Measurements from ENCODE around the gene ASIC2. TPM values are rescaled to one million over a fixed set of nuclear protein-coding genes. Genes with fewer than 3 reads are reported as not detected.

The ASIC2 gene
- total RNA-seq, 2 experiments from 2014 or later: not detected

DNA sequence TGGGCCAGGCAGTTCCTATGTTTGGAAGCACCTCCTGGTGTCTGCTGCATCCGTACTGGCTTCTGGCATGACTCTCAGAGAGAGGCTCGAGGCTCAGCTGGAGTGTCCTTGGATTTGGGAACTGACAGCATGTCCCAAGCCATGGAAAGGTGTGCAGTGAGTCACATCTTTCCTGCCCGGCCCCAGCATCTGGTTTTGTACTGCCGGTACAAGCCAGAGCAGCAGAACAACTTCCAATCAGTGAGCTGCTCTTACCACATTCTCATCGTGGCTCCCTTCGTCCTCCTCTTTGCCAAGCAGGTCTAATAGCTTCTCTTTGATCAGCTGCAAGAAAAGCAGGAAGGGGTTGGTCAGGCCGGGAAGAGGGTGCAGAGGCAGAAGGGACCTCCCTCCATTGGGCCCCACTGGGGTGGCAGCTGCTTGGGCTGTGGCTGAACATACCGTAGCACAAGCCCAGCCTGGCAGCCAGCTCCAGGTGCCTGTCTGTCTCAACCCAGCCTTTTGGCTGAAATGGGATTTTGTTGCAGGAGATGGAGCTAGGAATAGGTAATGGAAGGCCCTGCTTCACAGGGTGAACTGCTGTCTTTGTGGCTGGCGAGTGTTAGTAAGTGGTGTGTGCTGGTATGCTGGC lies 277.3 kb downstream of the ASIC2 start:
- DNase-seq (no peak), ATAC-seq (no peak)
- no peak overlapping the region for H3K27ac Mint-ChIP-seq
- H3K9me3 Mint-ChIP-seq: no peaks in the 10 kb centered on the region
- no peaks in the 10 kb centered on the region for H3K4me1 Mint-ChIP-seq (ENCODE audit: low read depth)
- no peak for TF ChIP-seq CTCF (IDR thresholded peaks at IDR 0.05)
- ChIA-PET CTCF (no interaction called here), POLR2A (no interaction called here)
- peaks cover 7% of the 10 kb centered on the region for H3K27me3 Mint-ChIP-seq
- no peaks in the 10 kb centered on the region for H3K36me3 Mint-ChIP-seq (ENCODE audit: low read depth)
- intact Hi-C loops (cut with micrococcal nuclease): no loop called here
- H3K4me3 Mint-ChIP-seq: no peak overlapping the region

GRCh38 chr17:33014751-33015150 lies 278.3 kb downstream of the ASIC2 start:
- ATAC-seq: no peak
- H3K4me1 Mint-ChIP-seq (ENCODE audit: low read depth): no peaks in the 10 kb centered on the region
- H3K36me3 Mint-ChIP-seq (ENCODE audit: low read depth): no peaks in the 10 kb centered on the region
- intact Hi-C loops (cut with micrococcal nuclease): no loop called here
- DNase-seq: no peak
- no peak overlapping the region for H3K4me3 Mint-ChIP-seq
- no peaks in the 10 kb centered on the region for H3K9me3 Mint-ChIP-seq
- CTCF ChIA-PET: no interaction called here
- peaks cover 7% of the 10 kb centered on the region for H3K27me3 Mint-ChIP-seq
- TF ChIP-seq CTCF (IDR thresholded peaks at IDR 0.05): no peak
- H3K27ac Mint-ChIP-seq: no peak overlapping the region
- POLR2A ChIA-PET: no interaction called here

- no peaks in the 10 kb centered on the region for H3K9me3 Mint-ChIP-seq
- TF ChIP-seq CTCF (IDR thresholded peaks at IDR 0.05): no peak
- CTCF ChIA-PET: no interaction called here
Measured at GRCh38 chr17:33013596-33014375, 279.3 kb downstream of the ASIC2 start.

GRCh38 chr17:33012522-33013033 lies 280.5 kb downstream of the ASIC2 start:
- CTCF ChIA-PET: interaction anchor here (5.0 kb wide), 1 partner anchor 14 kb away, joined by 29 read pairs; no protein-coding TSS in a partner anchor
- no peaks in the 10 kb centered on the region for H3K27me3 Mint-ChIP-seq
- no peak overlapping the region for H3K27ac Mint-ChIP-seq
- H3K36me3 Mint-ChIP-seq (ENCODE audit: low read depth): no peaks in the 10 kb centered on the region
- TF ChIP-seq CTCF (IDR thresholded peaks at IDR 0.05): no peak
- no peak for ATAC-seq
- POLR2A ChIA-PET: no interaction called here
- intact Hi-C loops (cut with micrococcal nuclease): no loop called here
- no peaks in the 10 kb centered on the region for H3K9me3 Mint-ChIP-seq
- no peak for DNase-seq
- no peaks in the 10 kb centered on the region for H3K4me1 Mint-ChIP-seq (ENCODE audit: low read depth)
- no peak overlapping the region for H3K4me3 Mint-ChIP-seq

More at GRCh38 chr17:33013596-33014375, 279.3 kb downstream of the ASIC2 start:
- no peaks in the 10 kb centered on the region for H3K36me3 Mint-ChIP-seq (ENCODE audit: low read depth)
- intact Hi-C loops (cut with micrococcal nuclease): no loop called here
- H3K4me1 Mint-ChIP-seq (ENCODE audit: low read depth): no peaks in the 10 kb centered on the region
- no peak overlapping the region for H3K27ac Mint-ChIP-seq
- POLR2A ChIA-PET: no interaction called here
- peaks cover 2% of the 10 kb centered on the region for H3K27me3 Mint-ChIP-seq
- DNase-seq (no peak), ATAC-seq (no peak)
- no peak overlapping the region for H3K4me3 Mint-ChIP-seq

- no peaks in the 10 kb centered on the region for H3K4me1 Mint-ChIP-seq (ENCODE audit: low read depth)
- ATAC-seq (no peak), DNase-seq (no peak)
- peaks cover 2% of the 10 kb centered on the region for H3K27me3 Mint-ChIP-seq
- no peak overlapping the region for H3K4me3 Mint-ChIP-seq
- intact Hi-C loops (cut with micrococcal nuclease): no loop called here
- H3K9me3 Mint-ChIP-seq: no peaks in the 10 kb centered on the region
- H3K27ac Mint-ChIP-seq: no peak overlapping the region
- ChIA-PET CTCF (interaction anchor here (1.1 to 5.0 kb wide), 2 partner anchors 11 to 29 kb away, joined by 5 to 29 read pairs; no protein-coding TSS in a partner anchor), POLR2A (interaction anchor here (1.3 kb wide), 1 partner anchor 10 kb away, joined by 3 read pairs; no protein-coding TSS in a partner anchor)
- no peak for TF ChIP-seq CTCF (IDR thresholded peaks at IDR 0.05)
- H3K36me3 Mint-ChIP-seq (ENCODE audit: low read depth): no peaks in the 10 kb centered on the region
Measured at GRCh38 chr17:33009636-33010035, 283.5 kb downstream of the ASIC2 start.

Measured in activated CD8-positive, alpha-beta T cell treated with anti-CD3 and anti-CD28 coated beads for 36 hours (primary cell).